GM19397 (cell line): ENCODE measurements around the gene PAX3.

Source experiments
- ATAC-seq: cut with Tn5 transposase; IDR thresholded peaks from one replicate; pipeline ENCODE4 v1.9.1; 2021; ENCODE audit warnings: mild to moderate bottlenecking, moderate library complexity; ENCODE audit not compliant: unreplicated experiment

PAX3 gene

GRCh38 chr2:222296911-222297599 lies 1.7 kb downstream of the PAX3 start:
- no peak for ATAC-seq

- ATAC-seq = no peak
These were observed 2.5 kb downstream of the PAX3 start for GRCh38 chr2:222296311-222296741.

GRCh38 chr2:222295368-222296062 lies 3.3 kb downstream of the PAX3 start:
- no peak for ATAC-seq

GRCh38 chr2:222294996-222295367 lies 3.8 kb downstream of the PAX3 start:
- ATAC-seq = no peak

GRCh38 chr2:222293660-222294630 lies 4.9 kb downstream of the PAX3 start:
- ATAC-seq = no peak

GRCh38 chr2:222292149-222293134 lies 6.4 kb downstream of the PAX3 start:
- no peak for ATAC-seq

GRCh38 chr2:222291485-222291841 lies 7.3 kb downstream of the PAX3 start:
- ATAC-seq = no peak

GRCh38 chr2:222290736-222291484 lies 7.9 kb downstream of the PAX3 start:
- no peak for ATAC-seq

GRCh38 chr2:222290401-222290735 lies 8.4 kb downstream of the PAX3 start:
- ATAC-seq = no peak

- ATAC-seq = no peak
These were observed 9.3 kb downstream of the PAX3 start for GRCh38 chr2:222289278-222290160.

- no peak for ATAC-seq
These were observed 10.1 kb downstream of the PAX3 start for GRCh38 chr2:222288590-222289277.

GRCh38 chr2:222287862-222288479 lies 10.8 kb downstream of the PAX3 start:
- no peak for ATAC-seq

- no peak for ATAC-seq
These were observed 14.3 kb downstream of the PAX3 start for GRCh38 chr2:222284466-222284865.

- ATAC-seq = no peak
These were observed 15.2 kb downstream of the PAX3 start for GRCh38 chr2:222283634-222284033.

GRCh38 chr2:222281506-222281905 lies 17.3 kb downstream of the PAX3 start:
- no peak for ATAC-seq

GRCh38 chr2:222280795-222281194 lies 18.0 kb downstream of the PAX3 start:
- no peak for ATAC-seq

- no peak for ATAC-seq
These were observed 26.3 kb downstream of the PAX3 start for GRCh38 chr2:222272446-222273015.
